ENCODE results near the gene METTL25.

Gene METTL25

GRCh38 chr12:82525616-82526015 lies 167.3 kb downstream of the METTL25 start:
- no peak for DNase-seq (ENCODE audit: low read depth, low spot score)

GRCh38 chr12:82527165-82527780 lies 168.9 kb downstream of the METTL25 start:
- no peak for DNase-seq (ENCODE audit: low read depth, low spot score)

All from activated naive CD8-positive, alpha-beta T cell treated with anti-CD3 and anti-CD28 coated beads, Interleukin-2, amount 50 U/mL, for 16 hours (primary cell).